GM19328 (cell line): ENCODE results near the gene ITIH3.

Experiments used
- ATAC-seq: cut with Tn5 transposase; IDR thresholded peaks from one replicate; pipeline ENCODE4 v1.9.1; 2021; ENCODE audit warnings: mild to moderate bottlenecking, moderate library complexity; ENCODE audit not compliant: unreplicated experiment

Gene ITIH3

DNA sequence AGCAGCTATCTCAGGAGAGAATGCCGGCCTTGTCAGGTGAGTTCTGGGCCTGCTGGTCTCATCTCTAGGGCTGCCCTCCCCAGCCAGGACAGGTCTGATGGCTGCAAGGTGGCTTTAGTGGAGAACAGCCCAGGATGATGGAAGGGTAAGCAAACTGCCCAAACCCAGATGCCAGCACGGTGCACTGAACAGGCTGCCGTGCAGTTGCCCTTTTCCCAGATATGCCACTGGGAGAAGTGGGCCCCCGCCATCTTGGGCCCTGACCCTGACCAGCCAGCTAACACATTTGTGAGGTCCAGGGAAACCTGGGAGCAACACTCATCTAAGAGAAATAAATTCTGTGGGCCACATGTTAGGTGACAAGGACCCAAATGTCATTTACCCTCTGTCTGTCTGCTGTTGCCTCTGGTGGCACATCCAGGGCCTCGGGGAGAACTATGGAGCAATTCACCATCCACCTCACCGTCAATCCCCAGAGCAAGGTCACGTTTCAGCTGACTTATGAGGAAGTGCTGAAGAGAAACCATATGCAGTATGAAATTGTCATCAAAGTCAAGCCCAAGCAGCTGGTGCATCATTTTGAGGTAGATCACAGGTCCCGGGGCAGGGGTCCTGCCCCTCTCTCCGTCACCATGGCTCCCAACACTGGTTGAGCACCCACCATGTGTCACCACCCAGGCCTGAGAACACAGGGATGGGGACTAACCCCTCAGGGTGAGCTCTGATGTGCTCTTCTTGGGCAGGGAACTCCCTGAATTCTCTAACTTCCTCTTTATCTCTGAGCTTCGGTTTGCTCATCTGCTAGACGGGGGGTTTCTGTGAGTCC, 15.4 kb upstream of the ITIH3 start:
- ATAC-seq, result no peak

DNA sequence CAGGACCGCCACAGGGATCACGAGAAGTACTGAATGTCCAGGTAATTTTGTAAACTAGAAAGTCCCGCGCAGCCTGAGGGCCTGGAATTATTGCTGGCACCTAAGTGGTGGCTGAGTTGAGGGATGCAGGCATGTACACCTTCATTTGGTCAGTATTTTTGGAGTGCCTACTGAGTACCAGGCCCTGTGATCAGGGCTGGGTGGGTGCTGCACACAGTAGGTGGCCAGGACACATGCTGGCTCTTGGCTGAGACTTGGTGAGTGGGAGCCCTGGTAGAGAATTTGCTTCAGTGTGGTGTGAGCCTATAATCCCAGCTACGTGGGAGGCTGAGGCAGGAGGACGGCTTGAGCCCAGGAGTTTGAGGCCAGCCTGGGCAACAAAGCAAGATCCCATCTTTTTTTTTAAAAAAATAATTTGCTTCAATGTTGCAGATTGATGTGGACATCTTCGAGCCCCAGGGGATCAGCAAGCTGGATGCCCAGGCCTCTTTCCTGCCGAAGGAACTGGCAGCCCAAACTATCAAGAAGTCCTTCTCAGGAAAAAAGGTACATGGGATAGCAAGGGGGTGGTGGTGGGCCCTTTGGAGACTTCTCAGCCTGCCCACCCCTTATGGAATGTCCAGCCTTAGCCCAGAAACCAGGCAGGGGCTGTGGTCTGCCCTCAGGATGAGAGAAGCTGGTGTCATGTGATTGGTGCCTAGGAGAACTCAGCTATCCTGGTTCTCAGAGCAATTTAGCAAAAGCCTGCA, 14.6 kb upstream of the ITIH3 start:
- ATAC-seq, result no peak

- no peak for ATAC-seq
Measured at GRCh38 chr3:52781741-52782140, 12.9 kb upstream of the ITIH3 start.

- no peak for ATAC-seq
Measured at GRCh38 chr3:52782412-52783210, 12.0 kb upstream of the ITIH3 start.

DNA sequence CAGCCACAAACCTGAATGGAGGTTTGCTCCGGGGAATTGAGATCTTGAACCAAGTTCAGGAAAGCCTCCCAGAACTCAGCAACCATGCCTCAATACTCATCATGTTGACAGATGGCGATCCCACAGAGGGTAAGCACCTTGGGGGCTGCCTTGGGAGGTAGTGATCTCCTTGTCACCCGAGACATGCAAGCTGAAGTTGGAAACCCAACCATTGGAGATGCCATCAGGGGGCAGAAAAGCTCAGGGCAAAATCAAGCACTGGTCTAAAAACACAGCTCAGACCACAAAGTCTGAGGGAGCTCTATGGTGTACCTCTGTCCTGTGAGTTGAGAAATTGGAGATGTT, 11.4 kb upstream of the ITIH3 start:
- no peak for ATAC-seq

DNA sequence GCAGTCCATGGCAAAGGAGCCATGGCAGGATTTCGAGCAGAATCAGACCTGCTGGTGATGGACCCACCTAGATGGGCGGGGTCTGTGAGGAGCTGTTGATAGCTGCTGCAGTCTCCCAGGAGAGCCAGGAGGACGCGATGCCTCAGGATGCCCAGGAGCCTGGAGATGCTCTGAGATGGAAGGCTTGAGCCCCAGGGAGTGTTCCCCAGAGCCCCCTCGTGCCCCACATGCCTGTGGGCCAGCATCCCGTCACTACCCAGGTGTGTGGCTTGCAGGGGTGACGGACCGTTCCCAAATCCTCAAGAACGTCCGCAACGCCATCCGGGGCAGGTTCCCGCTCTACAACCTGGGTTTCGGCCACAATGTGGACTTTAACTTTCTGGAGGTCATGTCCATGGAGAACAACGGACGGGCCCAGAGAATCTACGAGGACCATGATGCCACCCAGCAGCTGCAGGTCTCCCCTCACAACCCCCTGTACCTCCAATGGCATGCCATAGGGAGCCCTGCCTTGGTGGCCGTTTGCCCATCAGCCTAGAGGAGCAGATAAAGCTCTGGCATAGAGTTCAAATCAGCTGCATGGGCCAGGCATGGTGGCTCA, 10.5 kb upstream of the ITIH3 start:
- ATAC-seq, result no peak

- ATAC-seq, result no peak
Measured at GRCh38 chr3:52784931-52785590, 9.5 kb upstream of the ITIH3 start.

- no peak for ATAC-seq
Measured at GRCh38 chr3:52786330-52787215, 8.0 kb upstream of the ITIH3 start.

DNA sequence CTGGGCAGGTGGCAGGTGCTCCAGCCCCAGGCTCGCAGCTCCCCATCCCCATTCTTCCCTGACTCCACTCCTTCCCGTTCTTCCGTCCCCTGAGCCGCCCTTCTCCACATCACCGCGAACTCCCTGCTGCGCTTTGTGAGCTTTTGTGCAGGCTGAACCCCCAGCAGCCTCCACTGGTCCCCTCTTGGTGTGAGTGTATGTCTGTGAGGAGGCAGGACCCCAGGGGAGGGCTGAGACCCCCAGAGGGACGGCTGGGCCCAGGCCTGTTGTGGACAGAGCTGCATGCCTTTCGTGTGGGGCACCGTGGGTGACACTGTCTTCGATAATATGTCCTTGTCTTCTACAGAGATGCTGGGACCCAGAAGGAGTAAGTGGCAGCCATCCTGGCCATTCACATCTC, 7.3 kb upstream of the ITIH3 start:
- ATAC-seq, result no peak

DNA sequence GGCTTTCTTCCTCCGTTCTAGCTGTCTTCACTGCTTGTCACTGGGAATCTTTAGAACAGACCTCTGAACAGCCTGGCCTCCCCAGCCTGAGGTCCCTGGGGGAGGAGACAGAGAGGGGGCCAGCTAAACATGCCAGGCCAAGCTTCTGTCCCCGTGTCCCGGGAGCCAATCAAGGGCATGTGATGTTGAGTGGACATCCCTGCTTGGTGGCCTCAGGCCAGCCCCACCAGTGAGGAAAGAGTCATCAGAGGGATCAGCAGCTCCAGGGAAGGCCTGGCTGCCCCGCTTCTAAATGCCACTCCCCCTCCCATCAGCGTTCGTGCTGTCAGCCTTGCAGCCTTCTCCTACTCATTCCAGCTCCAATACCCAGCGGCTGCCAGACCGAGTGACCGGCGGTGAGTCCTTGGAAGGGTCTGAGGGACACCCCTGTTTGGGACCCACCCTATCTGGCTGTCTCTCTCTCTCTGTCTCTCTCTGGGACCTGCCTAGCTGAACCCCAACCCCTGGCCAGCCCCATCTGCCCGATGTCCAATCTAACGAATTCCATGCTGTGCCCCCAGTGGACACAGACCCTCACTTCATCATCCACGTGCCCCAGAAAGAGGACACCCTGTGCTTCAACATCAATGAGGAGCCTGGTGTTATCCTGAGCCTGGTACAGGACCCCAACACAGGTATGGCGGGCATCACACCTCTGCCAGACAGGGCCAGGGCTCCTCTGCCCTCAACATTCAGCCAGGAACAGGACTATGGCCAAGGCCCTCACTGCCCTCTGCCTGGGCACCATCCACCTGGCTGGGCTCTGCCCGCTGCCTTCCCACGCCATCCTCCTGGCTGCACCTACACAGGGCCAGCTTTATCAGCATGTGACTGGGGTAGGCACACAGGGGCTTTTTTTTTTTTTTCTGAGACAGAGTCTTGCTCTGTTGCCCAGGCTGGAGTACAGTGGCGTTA, 6.6 kb upstream of the ITIH3 start:
- no peak for ATAC-seq

DNA sequence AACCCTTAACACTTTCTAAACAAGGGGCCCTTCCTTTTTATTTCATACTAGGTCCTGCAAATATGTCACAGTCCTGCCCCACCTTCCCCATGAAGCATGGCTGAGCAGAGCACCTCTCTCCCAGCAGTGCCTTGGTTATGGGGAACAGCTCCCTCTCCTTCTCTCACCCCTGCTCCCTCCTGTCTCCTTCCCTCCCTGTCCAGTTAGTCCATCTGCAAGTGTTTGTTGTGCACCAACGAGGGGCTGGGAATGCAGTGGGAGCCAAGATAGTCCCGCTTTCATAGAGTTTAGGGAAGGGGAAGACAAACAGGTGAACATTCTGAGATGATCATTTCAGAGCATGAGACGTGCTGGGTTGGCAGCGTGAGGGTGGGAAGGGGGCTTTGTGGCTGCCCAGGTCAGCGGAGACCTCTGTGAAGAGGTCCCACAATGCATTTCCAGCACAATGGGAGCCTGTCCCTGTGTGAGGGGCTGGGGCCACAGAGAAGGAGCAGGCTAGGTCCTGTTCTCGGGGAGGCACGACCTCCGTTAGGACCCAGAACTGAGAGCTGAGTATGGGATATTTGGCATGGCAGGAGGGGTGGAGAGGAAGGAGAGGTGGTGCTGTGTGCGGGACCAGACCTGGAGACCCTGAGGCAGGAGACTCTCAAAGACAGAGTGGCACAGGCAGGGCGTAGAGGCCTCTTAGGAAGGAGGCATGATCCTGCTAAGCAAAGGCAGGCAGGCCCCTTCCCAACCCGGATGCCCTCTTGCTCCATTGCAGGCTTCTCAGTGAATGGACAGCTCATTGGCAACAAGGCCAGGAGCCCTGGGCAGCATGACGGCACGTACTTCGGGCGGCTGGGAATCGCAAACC, 5.5 kb upstream of the ITIH3 start:
- ATAC-seq, result no peak

DNA sequence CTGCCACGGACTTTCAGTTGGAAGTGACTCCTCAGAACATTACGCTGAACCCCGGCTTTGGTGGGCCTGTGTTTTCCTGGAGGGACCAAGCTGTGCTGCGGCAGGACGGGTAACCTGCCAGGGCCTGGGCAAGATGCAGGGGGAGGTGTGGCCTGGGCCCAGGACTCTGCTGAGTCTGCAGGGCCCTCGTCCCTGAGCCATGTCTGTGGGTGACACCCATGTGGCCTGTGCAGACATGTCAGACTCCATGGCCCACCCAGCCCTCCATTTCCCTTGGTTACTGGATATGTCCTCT, 4.9 kb upstream of the ITIH3 start:
- no peak for ATAC-seq

GRCh38 chr3:52790337-52790736, 4.3 kb upstream of the ITIH3 start:
- ATAC-seq, result no peak

- no peak for ATAC-seq
Measured at GRCh38 chr3:52790741-52791140, 3.9 kb upstream of the ITIH3 start.

DNA sequence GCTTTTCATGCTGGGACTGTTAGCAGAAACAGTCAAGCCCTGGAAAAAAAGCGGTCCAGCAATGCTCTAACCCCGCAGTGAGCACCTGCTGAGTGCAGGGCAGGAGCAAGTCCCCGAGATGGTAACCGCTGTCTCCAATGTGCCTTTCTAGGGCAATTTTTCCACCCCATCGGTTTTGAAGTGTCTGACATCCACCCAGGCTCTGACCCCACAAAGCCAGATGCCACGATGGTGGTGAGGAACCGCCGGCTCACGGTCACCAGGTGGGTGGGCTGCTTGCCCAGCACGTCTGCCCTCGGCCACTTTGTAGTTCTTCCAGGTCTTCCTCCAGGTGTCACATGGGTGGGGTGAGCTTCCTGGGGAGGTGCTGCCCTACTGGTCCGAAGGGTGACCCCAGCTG, 3.2 kb upstream of the ITIH3 start:
- no peak for ATAC-seq

GRCh38 chr3:52791928-52792327, 2.7 kb upstream of the ITIH3 start:
- ATAC-seq, result no peak

GRCh38 chr3:52792413-52792812, 2.2 kb upstream of the ITIH3 start:
- no peak for ATAC-seq
